Measurements from ENCODE around the gene NRBF2.
A peak's percentile ranks its signal among the peaks of the same experiment; 100 is the strongest.
"Not testable (repeated sequence)": the region's sequence is repeated elsewhere in the genome, so short reads cannot be mapped to it uniquely, and the experiment has no call there.

Gene NRBF2

DNA sequence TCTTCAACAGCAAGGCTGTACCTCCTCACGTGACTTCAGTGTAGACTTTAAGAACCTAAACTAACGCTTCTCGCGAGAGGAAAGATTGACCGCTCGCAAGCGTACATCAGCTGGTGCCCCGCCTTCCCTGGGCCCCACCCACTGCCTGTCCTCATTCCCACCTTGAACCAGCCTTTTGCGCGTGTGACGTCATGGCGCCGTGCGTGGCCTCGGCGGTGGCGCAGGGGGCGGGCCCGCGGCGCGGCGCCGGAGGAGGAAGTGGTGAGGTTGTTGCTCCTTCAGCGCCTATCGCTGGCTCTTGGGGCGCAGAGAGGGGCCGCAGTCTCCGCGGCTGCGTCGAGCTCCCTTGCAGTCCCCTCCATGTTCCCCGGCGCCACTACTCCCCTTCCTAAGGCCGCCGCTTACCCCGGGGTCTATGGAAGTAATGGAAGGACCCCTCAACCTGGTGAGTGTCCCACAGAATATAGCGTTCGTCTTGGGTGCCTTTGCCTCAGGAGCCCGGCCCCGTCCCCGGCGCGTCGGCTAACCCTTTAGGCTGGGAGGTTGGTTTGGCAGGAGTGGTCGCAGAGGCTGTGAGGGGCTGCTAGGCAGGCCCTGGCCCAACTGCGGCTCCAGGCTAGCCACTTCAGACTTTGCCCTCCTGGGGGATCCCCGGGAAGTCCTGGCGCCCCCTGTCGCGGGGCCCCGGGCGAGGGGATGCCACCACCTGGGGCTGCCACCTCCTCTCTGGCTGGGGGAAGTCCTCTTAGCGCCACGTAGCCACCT lies at the start of gene NRBF2:
Gene NRBF2 (plus strand): TSS at position 273 of the 765 bp plus-strand sequence. CDS start 143 bp downstream, at position 416.
- peak; percentile 36 to 96 (median 88) for DNase-seq

GRCh38 chr10:63083406-63083805 lies 49.7 kb upstream of the NRBF2 start:
- not testable (repeated sequence) for DNase-seq

GRCh38 chr10:63083904-63084689 lies 49.0 kb upstream of the NRBF2 start:
- DNase-seq: peak in 31 of 51 donors; percentile 1 to 56 (median 18)

- no peak for DNase-seq
These were observed 48.3 kb upstream of the NRBF2 start for GRCh38 chr10:63084690-63085382.

DNA sequence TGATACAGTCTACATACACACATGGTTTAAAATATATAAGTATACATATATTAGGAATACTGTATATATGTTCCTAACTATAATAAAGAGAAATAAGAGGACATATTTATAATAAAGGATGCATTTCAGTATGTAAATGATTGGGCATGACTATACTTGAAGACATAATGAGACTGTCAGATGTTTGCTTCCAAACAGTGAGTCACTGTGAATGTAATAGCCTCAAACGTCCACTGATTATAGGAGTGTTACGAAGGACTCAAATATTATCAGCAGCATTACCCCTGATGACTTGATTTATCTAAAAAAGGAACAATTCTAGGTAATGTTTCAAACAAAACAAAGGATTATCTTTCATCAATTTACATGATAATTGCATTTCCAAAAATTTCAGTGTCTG lies 39.9 kb upstream of the NRBF2 start:
- DNase-seq: no peak

DNA sequence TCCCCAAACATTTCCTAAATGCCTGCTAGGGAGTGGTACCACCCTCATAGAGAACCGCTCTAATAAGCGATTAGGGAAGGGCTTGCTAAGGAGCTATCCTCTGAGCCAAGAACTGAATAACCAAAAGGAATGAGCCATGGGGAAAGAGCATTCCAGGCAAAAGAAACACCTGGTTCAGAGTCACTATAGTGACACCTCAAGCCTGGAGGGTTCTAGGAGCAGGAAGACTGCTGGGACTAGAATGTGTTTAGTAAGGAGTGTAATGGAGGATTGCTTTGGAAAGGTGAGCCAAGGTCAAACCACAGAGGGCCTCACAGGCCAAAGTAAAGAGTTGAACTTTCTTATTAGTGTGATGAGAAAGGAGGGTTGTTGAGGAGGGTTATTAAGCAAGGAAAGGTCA lies 38.7 kb upstream of the NRBF2 start:
- DNase-seq: no peak

DNA sequence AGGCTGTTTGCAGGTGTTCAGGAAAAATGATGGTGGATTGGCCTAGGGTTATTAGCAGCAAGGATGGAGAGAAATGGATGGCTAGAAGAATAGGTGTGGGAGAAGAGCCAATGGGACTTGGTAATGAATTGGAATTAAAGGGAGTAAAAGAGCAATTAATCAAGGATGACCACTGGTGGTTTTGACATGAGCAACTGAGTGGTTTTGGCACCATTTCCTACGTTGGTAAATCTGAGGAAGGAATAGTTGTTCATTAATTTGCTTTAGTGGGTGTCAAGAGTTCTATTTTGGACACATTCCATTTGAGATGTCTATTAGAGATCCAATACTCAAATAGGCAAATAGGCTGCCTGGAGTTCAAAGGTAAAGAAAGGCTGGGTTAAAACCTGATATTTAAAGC lies 38.2 kb upstream of the NRBF2 start:
- no peak for DNase-seq

- no peak for DNase-seq
These were observed 33.4 kb upstream of the NRBF2 start for GRCh38 chr10:63099734-63100133.

- not testable (repeated sequence) for DNase-seq
These were observed 32.0 kb upstream of the NRBF2 start for GRCh38 chr10:63101091-63101490.

DNA sequence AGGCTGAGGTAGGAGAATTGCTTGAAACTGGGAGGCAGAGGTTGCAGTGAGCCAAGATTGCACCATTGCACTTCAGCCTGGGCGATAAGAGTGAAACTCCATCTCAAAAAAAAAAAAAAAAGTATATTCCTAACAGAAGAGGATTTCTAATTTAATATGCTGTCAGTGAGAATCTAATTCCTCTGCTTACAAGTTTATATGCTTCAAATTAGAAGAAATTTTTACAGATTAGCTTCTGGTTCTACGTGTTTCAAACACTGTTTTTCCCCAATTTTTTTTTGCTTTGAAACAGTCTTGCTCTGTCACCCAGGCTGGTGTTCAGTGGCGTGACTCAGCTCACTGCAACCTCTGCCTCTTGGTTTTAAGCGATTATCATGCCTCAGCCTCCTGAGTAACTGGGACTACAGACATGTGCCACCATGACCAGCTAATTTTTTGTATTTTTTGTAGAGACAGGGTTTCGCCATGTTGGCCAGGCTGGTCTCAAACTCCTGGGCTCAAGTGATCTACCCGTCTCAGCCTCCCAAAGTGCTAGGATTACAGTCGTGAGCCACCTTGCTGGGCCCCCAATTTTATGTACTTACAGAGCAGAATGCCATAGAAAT lies 30.7 kb upstream of the NRBF2 start:
- DNase-seq: not testable (repeated sequence)

DNA sequence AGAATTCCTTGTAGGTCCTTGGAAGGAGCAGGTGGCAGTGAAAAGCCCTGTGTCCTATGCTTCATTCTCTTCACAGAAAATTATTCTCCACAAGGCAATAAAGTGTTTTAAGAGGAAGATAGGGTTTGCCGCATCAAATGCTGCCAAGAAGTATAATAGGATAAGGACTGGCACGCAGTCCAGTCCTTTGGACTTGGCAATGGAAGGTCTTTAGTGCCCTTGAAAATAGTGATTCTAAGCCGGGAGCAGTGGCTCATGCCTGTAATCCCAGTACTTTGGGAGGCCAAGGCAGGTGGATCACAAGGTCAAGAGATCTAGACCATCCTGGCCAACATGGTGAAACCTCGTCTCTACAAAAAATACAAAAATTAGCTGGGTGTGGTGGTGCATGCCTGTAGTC lies 29.9 kb upstream of the NRBF2 start:
- not testable (repeated sequence) for DNase-seq

DNA sequence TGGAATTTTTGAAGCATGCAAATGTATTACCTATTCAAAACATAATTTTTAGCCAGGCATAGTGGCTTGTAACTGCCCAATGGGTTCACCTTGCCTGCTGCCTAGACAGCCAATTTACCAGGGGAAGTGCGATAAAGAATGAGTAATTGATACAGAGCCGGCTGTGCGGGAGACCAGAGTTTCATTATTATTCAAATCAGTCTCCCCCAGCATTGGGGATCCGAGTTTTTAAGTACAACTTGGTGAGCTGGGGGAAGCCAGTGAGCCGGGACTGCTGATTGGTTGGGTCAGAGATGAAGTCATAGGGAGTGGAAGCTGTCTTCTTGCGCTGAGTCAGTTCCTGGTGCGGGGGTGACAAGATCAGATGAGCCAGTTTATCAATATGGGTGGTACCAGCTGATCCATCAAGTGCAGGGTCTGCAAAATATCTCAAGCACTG lies 29.1 kb upstream of the NRBF2 start:
- DNase-seq: no peak

DNA sequence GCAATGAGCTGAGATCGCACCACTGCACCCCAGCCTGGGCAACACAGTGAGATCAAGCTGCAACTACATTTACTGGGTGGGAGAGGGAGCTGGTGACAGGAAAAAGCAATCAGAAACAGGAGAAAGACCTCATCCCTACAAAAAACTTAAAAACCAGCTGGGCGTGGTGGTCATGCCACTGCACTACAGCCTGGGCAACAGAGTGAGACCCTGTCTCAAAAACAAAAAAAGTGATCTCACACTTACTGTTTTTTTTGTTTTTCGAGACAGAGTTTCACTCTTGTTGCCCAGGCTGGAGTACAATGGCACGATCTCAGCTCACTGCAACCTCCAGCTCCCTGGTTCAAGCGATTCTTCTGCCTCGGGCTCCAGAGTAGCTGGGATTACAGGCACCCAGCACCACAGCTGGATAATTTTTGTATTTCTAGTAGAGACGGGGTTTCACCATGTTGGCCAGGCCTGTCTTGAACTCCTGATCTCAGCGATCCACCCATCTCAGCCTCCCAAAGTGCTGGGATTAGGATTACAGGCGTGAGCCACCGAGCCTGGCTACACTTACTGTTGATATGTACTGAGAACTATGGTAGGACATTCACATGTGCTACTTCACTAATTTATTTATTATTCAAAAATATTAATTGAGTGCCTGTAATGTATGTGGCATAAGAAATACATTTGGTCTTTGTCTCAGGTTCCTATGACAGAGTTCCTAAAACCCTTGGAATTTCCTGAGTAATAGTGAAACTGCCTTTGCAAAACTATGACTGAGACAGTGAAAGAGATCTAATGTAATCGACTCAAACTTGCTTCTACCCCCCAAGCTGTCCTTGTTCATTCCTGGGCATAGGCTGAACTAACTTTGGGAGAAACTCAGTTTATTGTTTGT lies 27.7 kb upstream of the NRBF2 start:
- DNase-seq: no peak

- DNase-seq: peak in 20 of 51 donors; percentile 1 to 61 (median 12)
These were observed 26.9 kb upstream of the NRBF2 start for GRCh38 chr10:63106111-63106755.

DNA sequence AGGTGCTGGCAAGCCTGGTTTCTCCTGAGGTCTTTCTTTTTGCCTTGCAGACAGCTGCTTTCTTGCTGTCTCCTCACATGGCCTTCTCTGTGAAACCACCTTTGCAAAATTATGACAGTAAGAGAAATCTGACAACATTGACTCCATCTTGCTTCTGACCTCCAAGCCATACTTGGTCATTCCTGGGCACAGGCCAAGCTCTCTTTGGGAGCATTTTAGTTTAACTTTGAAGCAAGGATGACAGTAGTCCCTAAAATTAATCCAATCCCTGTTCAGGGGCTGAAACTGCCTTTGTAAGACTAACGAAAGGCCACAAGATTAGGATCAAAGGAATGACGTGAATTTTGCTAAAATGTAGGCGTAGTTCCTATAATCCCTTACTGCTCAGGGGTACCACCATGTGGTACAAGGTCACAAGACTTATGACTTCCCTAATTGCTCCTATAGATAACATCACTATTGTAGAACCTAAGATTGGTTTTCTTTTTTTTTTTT lies 25.1 kb upstream of the NRBF2 start:
- DNase-seq: no peak

DNA sequence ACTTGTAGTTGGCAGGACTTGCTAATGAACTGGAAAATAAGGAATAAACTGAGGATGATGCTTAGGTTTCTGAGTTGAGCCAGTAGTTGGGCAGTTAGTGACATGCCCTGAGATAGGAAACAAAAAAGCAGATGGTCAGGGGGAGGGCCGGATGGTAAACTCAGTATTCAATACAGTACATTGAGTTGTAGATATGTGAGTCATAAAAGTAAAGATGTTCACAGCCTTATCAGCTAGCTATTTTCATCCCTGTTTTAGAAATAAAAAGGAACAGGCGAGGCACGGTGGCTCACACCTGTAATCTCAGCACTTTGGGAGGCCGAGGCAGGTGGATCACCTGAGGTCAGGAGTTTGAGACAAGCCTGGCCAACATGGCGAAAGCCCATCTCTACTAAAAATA lies 22.2 kb upstream of the NRBF2 start:
- DNase-seq: no peak

- peak in 6 of 51 donors; percentile 4 to 41 (median 13) for DNase-seq
These were observed 18.9 kb upstream of the NRBF2 start for GRCh38 chr10:63114031-63114814.

GRCh38 chr10:63115732-63116383 lies 17.3 kb upstream of the NRBF2 start:
- DNase-seq: peak in 42 of 51 donors; percentile 1 to 87 (median 56)
